T-cell (primary cell): ENCODE measurements around the gene PXMP4. TPM values are rescaled to one million over a fixed set of nuclear protein-coding genes. Genes with fewer than 3 reads are reported as not detected.

Experiments
- ATAC-seq, 4 experiments: fragments of 200-7000 bp in 3 of 4; fragments of 150-1000 bp in 1 of 4; cut with Tn5 transposase; replicated peaks in 1 of 4; 1 replicate in 3 of 4; 2 replicates in 1 of 4; pipeline ENCODE4 v1.10.0; 2021; ENCODE audit warnings: moderate library complexity in 3 of 4, mild to moderate bottlenecking in 2 of 4, moderate number of reproducible peaks in 1 of 4
- CTCF ChIA-PET, 2 donors: fragments of 300-600 bp; sonication (Branson Sonifier 250); formaldehyde crosslinking; loops; one replicate each; lab custom pipeline; 2022; ENCODE audit warnings: antibody characterized with exemption in 2 of 2; lab: Charles Lee
- POLR2A ChIA-PET, 2 donors: fragments of 300-600 bp; sonication (Branson Sonifier 250); formaldehyde crosslinking; loops; one replicate each; lab custom pipeline; 2022; ENCODE audit warnings: antibody characterized with exemption in 2 of 2; lab: Charles Lee
- DNase-seq, 35 experiments: peaks; one replicate each; pipeline versions ENCODE4 v3.0.0 to v3.0.0-alpha.2; 2013 to 2023
- H3K27ac ChIP-seq: one replicate; pipeline ENCODE4 v1.5.1; 2013; ENCODE audit warnings: low read length
- H3K27me3 ChIP-seq, 2 experiments: replicated peaks in 1 of 2; 1 replicate in 1 of 2; 2 replicates in 1 of 2; pipeline versions ENCODE4 v1.6.1 to v1.7.0; 2013; ENCODE audit warnings: low read length in 1 of 2, mixed read lengths in 1 of 2; ENCODE audit not compliant: control insufficient read depth in 2 of 2, insufficient read depth in 2 of 2; ENCODE audit errors: extremely low read depth in 1 of 2
- H3K36me3 ChIP-seq, 2 donors: 1 replicate in 1 of 2; 2 replicates in 1 of 2; pipeline versions ENCODE4 v1.6.1 to v1.7.0; 2013; ENCODE audit warnings: low read length in 1 of 2; ENCODE audit not compliant: control insufficient read depth in 2 of 2, insufficient read depth in 1 of 2; ENCODE audit errors: extremely low read depth in 1 of 2
- H3K4me1 ChIP-seq, 2 experiments: 1 replicate in 1 of 2; 2 replicates in 1 of 2; pipeline versions ENCODE4 v1.6.1 to v1.7.0; 2013; ENCODE audit warnings: low read length in 2 of 2, mixed read lengths in 1 of 2; ENCODE audit not compliant: insufficient read depth in 2 of 2, control insufficient read depth in 1 of 2; ENCODE audit errors: extremely low read depth in 1 of 2
- H3K4me3 ChIP-seq, 2 donors: 1 replicate in 1 of 2; 2 replicates in 1 of 2; pipeline versions ENCODE4 v1.5.1 to v1.7.0; 2013; ENCODE audit warnings: mild to moderate bottlenecking in 2 of 2, low read length in 1 of 2, moderate library complexity in 1 of 2; ENCODE audit not compliant: control insufficient read depth in 1 of 2; ENCODE audit errors: extremely low read depth in 1 of 2
- H3K9me3 ChIP-seq: 2 replicates; pipeline ENCODE4 v1.7.0; 2013
- H3K27ac Mint-ChIP-seq, 2 donors: one replicate each; pipeline ENCODE4 v1.8.0; 2020 to 2021; ENCODE audit warnings: mild to moderate bottlenecking in 2 of 2, mixed read lengths in 2 of 2
- H3K27me3 Mint-ChIP-seq, 2 donors: one replicate each; pipeline ENCODE4 v1.8.0; 2021 to 2022; ENCODE audit warnings: mixed read lengths in 2 of 2
- H3K36me3 Mint-ChIP-seq: one replicate; pipeline ENCODE4 v1.8.0; 2021; ENCODE audit warnings: mixed read lengths
- H3K4me1 Mint-ChIP-seq, 3 donors: one replicate each; pipeline ENCODE4 v1.8.0; 2020 to 2022; ENCODE audit warnings: mixed read lengths in 3 of 3, mild to moderate bottlenecking in 1 of 3
- H3K4me3 Mint-ChIP-seq, 3 donors: one replicate each; pipeline ENCODE4 v1.8.0; 2020 to 2022; ENCODE audit warnings: mild to moderate bottlenecking in 3 of 3, mixed read lengths in 3 of 3, moderate library complexity in 3 of 3
- H3K9me3 Mint-ChIP-seq, 3 donors: one replicate each; pipeline ENCODE4 v1.8.0; 2020 to 2022; ENCODE audit warnings: mixed read lengths in 3 of 3
- WGBS: methylation state at CpG from one replicate; pipeline ENCODE4 v1.1.5; 2013; ENCODE audit warnings: missing lambda C conversion rate; ENCODE audit not compliant: insufficient coverage; 5-methylcytosine and 5-hydroxymethylcytosine counted together
- total RNA-seq, 35 experiments: library from RNA in 6 of 35; stranded (reverse) in 6 of 35; fragments of 120-200 nt in 1 of 35; gene quantifications; one replicate each; pipeline versions ENCODE4 v1.2.1 to v1.2.4 and lab custom pipeline; 2013 to 2026

Gene PXMP4
- total RNA-seq, 5 donors from 2014 or later (not counting 1 experiment from before 2014, with no cell fraction given): 6.1 to 15.4 (median 13.9) TPM

DNA sequence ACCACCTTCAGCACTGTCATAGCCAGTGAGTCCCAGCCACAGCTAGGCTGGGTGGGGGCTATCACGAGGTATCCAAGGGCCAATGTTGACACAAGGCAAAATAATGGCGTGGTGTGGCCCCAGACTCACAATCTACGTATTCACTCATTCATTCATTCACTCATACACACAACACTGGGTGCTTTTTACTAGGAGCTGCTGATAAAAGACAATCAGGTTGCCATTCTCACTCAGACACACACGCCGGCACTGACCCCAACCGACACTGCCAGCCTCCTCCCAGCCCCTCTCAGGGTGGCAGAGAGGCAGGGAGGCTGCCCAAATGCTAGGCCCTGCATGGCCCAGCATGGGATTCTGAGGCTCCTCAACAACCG, 59.4 kb downstream of the PXMP4 start:
- Mint-ChIP-seq H3K27ac (peak overlapping the region in 1 of 2 donors; percentile 28), H3K36me3 (no peaks in the 10 kb centered on the region), H3K9me3 (no peaks in the 10 kb centered on the region), H3K27me3 (no peaks in the 10 kb centered on the region), H3K4me3 (no peak overlapping the region), H3K4me1 (peaks cover 22 to 28% (median 26%) of the 10 kb centered on the region in 3 donors)
- ChIA-PET CTCF (interaction anchor here in 1 of 2 donors (0.5 kb wide), 1 partner anchor 1103 kb away, joined by 8 read pairs; no protein-coding TSS in a partner anchor), POLR2A (no interaction called here)
- Histone ChIP-seq H3K4me1 (peaks cover 8 to 29% of the 10 kb centered on the region in 2 experiments), H3K36me3 (peaks cover 0 to 11% of the 10 kb centered on the region in 2 donors), H3K9me3 (no peaks in the 10 kb centered on the region), H3K4me3 (no peak overlapping the region), H3K27ac (no peak overlapping the region), H3K27me3 (no peaks in the 10 kb centered on the region)
- no peak for DNase-seq
- ATAC-seq: no peak
- 97% methylated on average over 4 of the region's 7 CpGs for WGBS

DNA sequence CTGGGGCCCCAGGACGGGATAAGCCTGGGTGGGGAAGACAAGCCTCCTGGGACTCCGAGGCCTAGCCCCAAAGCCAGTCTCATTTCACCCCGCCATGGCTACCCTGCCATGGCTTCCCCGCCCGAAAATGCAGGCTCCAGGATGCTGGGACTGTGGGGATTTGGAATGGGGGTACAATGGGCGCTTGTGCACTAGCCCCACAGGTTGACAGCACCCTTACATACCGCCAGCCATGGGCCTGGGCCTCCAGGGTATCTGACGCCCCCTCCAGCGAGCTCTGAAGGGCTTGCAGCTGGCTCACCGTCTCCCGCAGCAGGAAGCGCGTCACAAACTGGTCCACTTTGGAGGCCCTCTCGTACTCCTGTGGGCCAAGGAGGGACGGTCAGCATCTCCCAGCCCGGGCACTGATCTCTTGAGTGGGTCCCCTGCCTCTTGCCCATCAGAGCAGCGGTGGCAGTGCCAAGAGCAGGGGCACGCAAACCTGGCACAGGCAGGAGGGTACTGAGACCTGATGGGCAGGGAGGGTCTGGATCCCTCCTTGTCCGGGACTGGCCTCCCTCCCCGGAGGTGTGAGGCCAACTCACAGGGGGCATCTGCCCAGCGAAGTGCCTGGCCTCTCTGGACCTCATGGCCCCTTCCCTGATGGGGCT, 60.0 kb downstream of the PXMP4 start:
- Histone ChIP-seq H3K9me3 (no peaks in the 10 kb centered on the region), H3K27me3 (no peaks in the 10 kb centered on the region), H3K36me3 (peaks cover 0 to 11% of the 10 kb centered on the region in 2 donors), H3K4me3 (no peak overlapping the region), H3K27ac (no peak overlapping the region), H3K4me1 (peaks cover 8 to 29% of the 10 kb centered on the region in 2 experiments)
- no peaks in the 10 kb centered on the region for H3K9me3 Mint-ChIP-seq
- no peaks in the 10 kb centered on the region for H3K27me3 Mint-ChIP-seq
- no peak for DNase-seq
- no peaks in the 10 kb centered on the region for H3K36me3 Mint-ChIP-seq
- no peak overlapping the region for H3K4me3 Mint-ChIP-seq
- ChIA-PET POLR2A (no interaction called here), CTCF (no interaction called here)
- whole genome bisulfite sequencing: 93% methylated on average over 16 of the region's 21 CpGs
- ATAC-seq: no peak
- H3K27ac Mint-ChIP-seq: no peak overlapping the region
- peaks cover 19 to 24% (median 21%) of the 10 kb centered on the region in 3 donors for H3K4me1 Mint-ChIP-seq

DNA sequence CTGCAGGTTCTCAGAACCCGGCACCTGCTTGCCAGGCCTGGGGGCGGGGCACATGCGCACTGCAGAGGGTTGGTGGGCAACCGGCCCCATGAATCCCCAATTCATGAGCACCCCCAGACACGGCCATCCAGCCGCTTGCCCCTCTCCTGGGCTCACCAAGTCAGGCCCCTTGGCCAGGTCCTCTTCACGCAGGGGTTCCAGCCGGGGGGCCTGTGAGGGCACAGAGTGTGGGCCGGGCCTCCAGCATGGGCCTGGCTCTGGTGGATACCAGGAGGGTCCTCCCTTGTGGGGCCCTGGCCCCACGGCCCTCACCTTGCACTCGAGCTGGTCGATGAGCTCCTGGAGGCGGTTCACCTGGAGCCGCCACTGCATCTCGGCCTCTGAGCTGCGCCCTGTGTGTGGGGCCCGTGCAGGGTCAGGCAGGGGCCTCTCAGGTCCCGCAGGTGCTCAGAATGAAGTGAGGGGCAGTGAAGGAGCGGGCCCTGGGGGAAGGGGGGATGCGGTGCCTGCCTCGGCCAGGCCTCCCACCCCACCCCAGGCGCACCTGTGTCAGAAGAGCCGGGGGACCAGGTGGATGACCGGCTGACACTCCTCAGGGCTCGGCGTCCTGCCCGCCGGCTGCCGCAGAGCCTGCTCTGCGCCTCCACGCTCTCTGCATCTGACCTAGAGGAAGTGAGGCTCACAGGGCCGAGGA, 60.6 kb downstream of the PXMP4 start:
- DNase-seq: no peak

DNA sequence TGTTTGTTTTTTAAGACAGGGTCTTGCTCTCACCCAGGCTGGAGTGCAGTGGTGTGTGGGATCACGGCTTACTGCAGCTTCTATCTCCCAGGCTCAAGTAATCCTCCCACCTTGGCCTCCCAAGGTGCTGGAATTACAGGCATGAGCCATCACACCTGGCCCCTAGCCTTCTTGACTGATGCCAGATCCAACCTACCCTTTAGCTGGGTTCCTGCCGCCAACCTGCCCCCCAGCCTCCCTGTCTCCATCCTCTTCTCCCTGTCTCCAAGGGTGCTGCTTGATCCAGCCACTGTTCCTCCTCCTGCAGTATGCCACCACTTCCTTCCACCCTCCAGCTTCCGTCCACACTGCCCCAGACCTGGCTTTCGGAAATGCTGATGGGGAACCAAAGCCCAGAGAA, 61.2 kb downstream of the PXMP4 start:
- CTCF ChIA-PET: no interaction called here
- no peak overlapping the region for H3K27ac ChIP-seq
- POLR2A ChIA-PET: no interaction called here
- 90% methylated on average over 3 of the region's 4 CpGs for WGBS
- H3K27me3 ChIP-seq: peaks cover 0 to 5% of the 10 kb centered on the region in 2 experiments
- Mint-ChIP-seq H3K9me3 (no peaks in the 10 kb centered on the region), H3K27ac (no peak overlapping the region), H3K36me3 (no peaks in the 10 kb centered on the region), H3K27me3 (peaks cover 0 to 2% of the 10 kb centered on the region in 2 donors), H3K4me1 (peaks cover 9 to 12% (median 9%) of the 10 kb centered on the region in 3 donors), H3K4me3 (no peak overlapping the region)
- peaks cover 4 to 17% of the 10 kb centered on the region in 2 experiments for H3K4me1 ChIP-seq
- H3K4me3 ChIP-seq: no peak overlapping the region
- peaks cover 0 to 11% of the 10 kb centered on the region in 2 donors for H3K36me3 ChIP-seq
- no peaks in the 10 kb centered on the region for H3K9me3 ChIP-seq
- ATAC-seq: no peak
- DNase-seq: no peak

More for the DNA sequence above, 60.6 kb downstream of the PXMP4 start:
- Histone ChIP-seq H3K27ac (no peak overlapping the region), H3K4me3 (no peak overlapping the region), H3K4me1 (peaks cover 8 to 22% of the 10 kb centered on the region in 2 experiments), H3K9me3 (no peaks in the 10 kb centered on the region), H3K36me3 (peaks cover 0 to 11% of the 10 kb centered on the region in 2 donors), H3K27me3 (no peaks in the 10 kb centered on the region)
- H3K4me3 Mint-ChIP-seq: no peak overlapping the region
- peaks cover 13 to 18% (median 15%) of the 10 kb centered on the region in 3 donors for H3K4me1 Mint-ChIP-seq
- ATAC-seq: no peak
- ChIA-PET CTCF (no interaction called here), POLR2A (no interaction called here)
- no peaks in the 10 kb centered on the region for H3K9me3 Mint-ChIP-seq
- peaks cover 0 to 2% of the 10 kb centered on the region in 2 donors for H3K27me3 Mint-ChIP-seq
- 95% methylated on average over 22 of the region's 32 CpGs for WGBS
- H3K36me3 Mint-ChIP-seq: no peaks in the 10 kb centered on the region
- no peak overlapping the region for H3K27ac Mint-ChIP-seq

DNA sequence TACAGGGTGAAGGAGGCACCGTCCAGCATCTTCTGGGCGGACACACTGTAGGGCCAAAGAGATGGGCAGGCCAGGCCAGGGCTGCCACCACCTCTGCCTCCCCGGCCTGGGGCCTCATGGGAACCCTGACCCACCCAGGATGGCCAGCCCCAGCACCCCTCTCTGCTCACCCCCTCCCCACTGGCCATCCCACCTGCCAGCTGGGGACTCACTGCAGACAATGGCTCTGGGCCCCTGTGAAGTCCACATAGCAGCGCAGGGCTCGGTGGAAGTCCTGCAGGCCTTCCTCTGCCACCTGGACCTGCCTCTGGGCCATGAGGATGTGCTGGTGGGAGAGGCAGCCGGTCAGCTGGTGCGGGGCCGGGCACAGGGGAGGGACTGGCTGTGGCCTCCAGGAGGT, 61.6 kb downstream of the PXMP4 start:
- Histone ChIP-seq H3K4me1 (peaks cover 3 to 16% of the 10 kb centered on the region in 2 experiments), H3K36me3 (peaks cover 0 to 11% of the 10 kb centered on the region in 2 donors), H3K27me3 (peaks cover 0 to 7% of the 10 kb centered on the region in 2 experiments), H3K9me3 (no peaks in the 10 kb centered on the region), H3K27ac (no peak overlapping the region), H3K4me3 (no peak overlapping the region)
- ATAC-seq (no peak), DNase-seq (no peak)
- Mint-ChIP-seq H3K9me3 (no peaks in the 10 kb centered on the region), H3K27ac (no peak overlapping the region), H3K27me3 (peaks cover 0 to 2% of the 10 kb centered on the region in 2 donors), H3K4me1 (peaks cover 7 to 10% (median 7%) of the 10 kb centered on the region in 3 donors), H3K4me3 (no peak overlapping the region), H3K36me3 (no peaks in the 10 kb centered on the region)
- POLR2A ChIA-PET: no interaction called here
- 98% methylated on average over 8 of the region's 8 CpGs for WGBS
- CTCF ChIA-PET: no interaction called here

DNA sequence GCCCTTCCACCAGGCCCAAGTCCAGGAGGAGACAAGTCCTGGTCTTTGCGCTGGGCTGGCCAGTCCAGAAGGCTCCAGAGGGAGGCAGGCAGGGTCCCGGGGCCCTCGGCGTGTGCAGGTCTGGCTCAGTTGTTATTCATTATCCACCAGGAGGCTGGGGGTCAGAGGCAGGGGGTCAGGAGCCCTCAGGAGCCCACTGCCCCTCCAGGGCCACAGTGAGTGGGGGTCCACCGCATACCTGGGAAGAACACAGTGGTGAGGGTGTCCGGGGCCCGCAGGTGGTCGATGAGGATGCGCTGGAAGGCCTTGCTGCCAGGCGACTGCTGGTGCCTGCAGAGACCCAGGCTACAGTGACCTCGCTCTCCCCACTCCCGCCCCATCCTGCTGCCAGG, 62.4 kb downstream of the PXMP4 start:
- Mint-ChIP-seq H3K4me3 (no peak overlapping the region), H3K27ac (no peak overlapping the region), H3K4me1 (peaks cover 7 to 10% (median 7%) of the 10 kb centered on the region in 3 donors), H3K27me3 (peaks cover 0 to 2% of the 10 kb centered on the region in 2 donors), H3K36me3 (no peaks in the 10 kb centered on the region), H3K9me3 (no peaks in the 10 kb centered on the region)
- WGBS: 95% methylated on average over 5 of the region's 12 CpGs
- Histone ChIP-seq H3K4me3 (no peak overlapping the region), H3K27ac (no peak overlapping the region), H3K27me3 (peaks cover 0 to 8% of the 10 kb centered on the region in 2 experiments), H3K9me3 (no peaks in the 10 kb centered on the region), H3K4me1 (peaks cover 2 to 13% of the 10 kb centered on the region in 2 experiments), H3K36me3 (peaks cover 0 to 11% of the 10 kb centered on the region in 2 donors)
- ChIA-PET CTCF (no interaction called here), POLR2A (no interaction called here)
- DNase-seq (no peak), ATAC-seq (no peak)
